K562 (cell line): Measurements from ENCODE around the gene KRTAP4-8. TPM values are rescaled to one million over a fixed set of nuclear protein-coding genes. Genes with fewer than 3 reads are reported as not detected.

ENCODE experiments used
- ATAC-seq: fragments of 200-7000 bp; cut with Tn5 transposase; 3 replicates; pipeline ENCODE4 v1.9.1; 2020; ENCODE audit warnings: moderate library complexity
- Bru-seq: library from RNA; stranded (reverse); fragments of 400-500 nt; gene quantifications from one replicate; lab custom pipeline; 2021; lab: Mats Ljungman, UMichigan
- BruChase-seq, 2 experiments: library from RNA; stranded (reverse); fragments of 400-500 nt; gene quantifications; one replicate each; lab custom pipeline; 2021; lab: Mats Ljungman, UMichigan
- BruUV-seq: library from RNA; stranded (reverse); fragments of 400-500 nt; replicated peaks from 2 replicates; lab custom pipeline; 2021; lab: Mats Ljungman, UMichigan
- CTCF ChIA-PET: fragments of 300-600 bp; formaldehyde crosslinking; extraction: SDS; loops from one replicate; lab custom pipeline; 2021; ENCODE audit warnings: low intra/inter-chr PET ratio; lab: Yijun Ruan, JAX
- POLR2A ChIA-PET: fragments of 300-600, 350-650 bp; sonication (Branson Sonifier 250); formaldehyde crosslinking; extraction: SDS; loops from one replicate; lab custom pipeline; 2021; ENCODE audit warnings: antibody characterized with exemption, inconsistent platforms; lab: Yijun Ruan, JAX
- DNase-seq, 4 experiments: peaks; one replicate each; pipeline versions ENCODE4 v3.0.0 to v3.0.0-alpha.2; 2011 to 2018; ENCODE audit warnings: low spot score in 3 of 4, mixed read lengths in 3 of 4; ENCODE audit errors: extremely low read depth in 1 of 4
- FAIRE-seq: peaks from 2 replicates; lab custom pipeline; 2011; peaks lifted over from hg19 to GRCh38; lab: Jason Lieb, UNC
- H2AFZ ChIP-seq: 2 replicates; pipeline ENCODE4 v1.6.0; 2011; ENCODE audit warnings: low read depth, low read length, control low read depth, inconsistent platforms
- H3K27ac ChIP-seq: fragments of 200-600 bp; 3 replicates; pipeline ENCODE4 v1.8.0; 2011; ENCODE audit warnings: low read depth, mild to moderate bottlenecking, control low read depth, inconsistent platforms, low read length, moderate library complexity, mixed read lengths; ENCODE audit errors: extremely low read depth
- H3K27me3 ChIP-seq, 2 experiments: fragments of 300-600 bp in 1 of 2; 2 replicates in 1 of 2; 3 replicates in 1 of 2; pipeline versions ENCODE4 v1.6.0 to v1.8.0; 2011; ENCODE audit warnings: inconsistent platforms in 2 of 2, low read length in 2 of 2, mild to moderate bottlenecking in 1 of 2, mixed read lengths in 1 of 2, moderate library complexity in 1 of 2; ENCODE audit not compliant: control insufficient read depth in 2 of 2, insufficient read depth in 2 of 2
- H3K36me3 ChIP-seq: fragments of 300-600 bp; 3 replicates; pipeline ENCODE4 v1.8.0; 2011; ENCODE audit warnings: mild to moderate bottlenecking, low read length, inconsistent platforms; ENCODE audit not compliant: control insufficient read depth, insufficient read depth
- H3K4me1 ChIP-seq, 2 experiments: fragments of 200-600 bp in 1 of 2; replicated peaks in 1 of 2; 2 replicates in 1 of 2; 3 replicates in 1 of 2; pipeline versions ENCODE4 v1.5.1 to v1.8.0; 2011; ENCODE audit warnings: inconsistent platforms in 2 of 2, low read length in 2 of 2, mild to moderate bottlenecking in 1 of 2, mixed read lengths in 1 of 2, moderate library complexity in 1 of 2; ENCODE audit not compliant: control insufficient read depth in 2 of 2, insufficient read depth in 2 of 2
- H3K4me2 ChIP-seq: 2 replicates; pipeline ENCODE4 v1.6.1; 2011; ENCODE audit warnings: low read length, control low read depth, inconsistent platforms, mixed read lengths; ENCODE audit not compliant: insufficient read depth
- H3K4me3 ChIP-seq: fragments of 200-600 bp; sonication (generic), shearing (Covaris generic); 2 replicates; pipeline ENCODE4 v1.5.1; 2016; ENCODE audit warnings: control low read depth, inconsistent platforms
- H3K79me2 ChIP-seq: fragments of 200-600 bp; 3 replicates; pipeline ENCODE4 v1.8.0; 2011; ENCODE audit warnings: low read length, inconsistent platforms; ENCODE audit not compliant: control insufficient read depth, insufficient read depth
- H3K9ac ChIP-seq, 2 experiments: 2 replicates each; pipeline versions ENCODE4 v1.6.0 to v1.6.1; 2011; ENCODE audit warnings: low read depth in 2 of 2, low read length in 2 of 2, control low read depth in 1 of 2, inconsistent platforms in 1 of 2, mild to moderate bottlenecking in 1 of 2, mixed read lengths in 1 of 2; ENCODE audit not compliant: insufficient read depth in 1 of 2
- H3K9me1 ChIP-seq: one replicate; pipeline ENCODE4 v1.6.0; 2011; ENCODE audit warnings: inconsistent platforms, mild to moderate bottlenecking, low read length, moderate library complexity; ENCODE audit not compliant: control insufficient read depth, insufficient read depth
- H3K9me3 ChIP-seq: replicated peaks from 2 replicates; pipeline ENCODE4 v1.5.1; 2011; ENCODE audit warnings: low read depth, low read length, inconsistent platforms; ENCODE audit not compliant: control insufficient read depth, insufficient read depth
- H4K20me1 ChIP-seq: replicated peaks from 2 replicates; pipeline ENCODE4 v1.6.1; 2011; ENCODE audit warnings: low read length, inconsistent platforms, mixed read lengths; ENCODE audit not compliant: control insufficient read depth, insufficient read depth
- HDAC2 ChIP-seq: fragments of 450-650 bp; IDR thresholded peaks from 2 replicates; pipeline ENCODE4 v1.6.1; 2016; ENCODE audit warnings: mild to moderate bottlenecking
- HSF4 ChIP-seq: fragments of 250-450 bp; sonication (Bioruptor Pico); IDR thresholded peaks from 2 replicates; pipeline ENCODE4 v2.1.2; 2022; ENCODE audit warnings: mild to moderate bottlenecking, moderate library complexity, borderline replicate concordance
- POLR2H ChIP-seq: IDR thresholded peaks from 2 replicates; pipeline ENCODE4 v1.6.1; 2016; ENCODE audit warnings: missing genetic modification characterization, low read depth, mild to moderate bottlenecking, control low read depth, missing compliant biosample characterization, moderate library complexity
- SMC3 ChIP-seq: conservative IDR thresholded peaks from 2 replicates; pipeline ENCODE4 v1.6.1; 2011; ENCODE audit warnings: low read depth, low read length, improper control_type of control experiment; ENCODE audit not compliant: insufficient read depth
- SRSF1 ChIP-seq: fragments of 200-400 bp; formaldehyde crosslinking; IDR thresholded peaks from 2 replicates; pipeline ENCODE4 v1.6.1; 2017; ENCODE audit warnings: mild to moderate bottlenecking, low read depth, low read length, moderate library complexity
- ZNF175 ChIP-seq: fragments of 200-800 bp; sonication (Bioruptor generic); IDR thresholded peaks from 2 replicates; pipeline ENCODE4 v1.6.1; 2016; ENCODE audit warnings: low read depth, mild to moderate bottlenecking, missing genetic modification characterization, missing compliant biosample characterization
- ZNF311 ChIP-seq: fragments of 250-450 bp; sonication (Bioruptor Pico); IDR thresholded peaks from 2 replicates; pipeline ENCODE4 v1.4.0; 2020; ENCODE audit warnings: mild to moderate bottlenecking, moderate library complexity
- ZNF41 ChIP-seq: fragments of 250-450 bp; sonication (Bioruptor Pico); conservative IDR thresholded peaks from 2 replicates; pipeline ENCODE4 v1.4.0; 2020; ENCODE audit warnings: mild to moderate bottlenecking
- WGBS: fragments of 100-300 bp; shearing (Covaris generic); methylation state at CpG from one replicate; pipeline ENCODE4 v1.1.6; 2016; ENCODE audit warnings: low coverage, mixed read lengths; ENCODE audit not compliant: insufficient coverage; ENCODE audit errors: missing lambda C conversion rate; 5-methylcytosine and 5-hydroxymethylcytosine counted together
- in situ Hi-C: fragments of 300-500 bp; cut with MboI; formaldehyde crosslinking; loops from 4 replicates; pipeline ENCODE4 v1.15.0; 2018; ENCODE audit warnings: inconsistent platforms, mixed read lengths
- intact Hi-C: fragments of 100-400 bp; cut with micrococcal nuclease; formaldehyde crosslinking; loops from 2 replicates; pipeline ENCODE4 v1.14.2; 2022
- long read RNA-seq, 3 experiments: library from polyadenylated mRNA in 2 of 3; library from RNA in 1 of 3; unstranded in 2 of 3; stranded (forward) in 1 of 3; transcript quantifications; one replicate each; pipeline ENCODE4 v2.0.0, GENCODE V29; 2019 to 2022
- polyA minus RNA-seq, 3 experiments: library from RNA; depleted of rRNA, polyadenylated mRNA; stranded (reverse); fragments of >200 nt; gene quantifications; 2 replicates each; pipeline ENCODE4 v1.2.3, GENCODE V29; 2011
- polyA plus RNA-seq, 8 experiments: library from polyadenylated mRNA; depleted of rRNA in 4 of 8; stranded (reverse) in 5 of 8; unstranded in 3 of 8; fragments of >200 nt; fragmentation: Nextera tagmentation in 2 of 8; fragmentation: Illumina TruSeq in 1 of 8; extraction: Ambion mirVana in 2 of 8; extraction: Trizol in 1 of 8; gene quantifications; 2 replicates each; pipeline versions ENCODE4 v1.2.1 to v1.2.3, GENCODE V29; 2011 to 2014; ENCODE audit warnings: inconsistent platforms in 1 of 8, missing spikeins in 1 of 8
- total RNA-seq, 7 experiments: library from RNA; depleted of rRNA in 6 of 7; stranded (reverse); fragments of >200 nt in 6 of 7; fragmentation: Illumina TruSeq in 2 of 7; extraction: Trizol in 2 of 7; gene quantifications; 2 replicates each; pipeline versions ENCODE4 v1.2.1 to v1.2.3, GENCODE V29; 2011 to 2021; ENCODE audit warnings: low replicate concordance in 1 of 7
- TF ChIP-seq, protein P1 (sequence below): sonication (generic); formaldehyde crosslinking; IDR thresholded peaks from 2 replicates; pipeline ENCODE4 v1.8.0; 2022; ENCODE audit warnings: mild to moderate bottlenecking, missing genetic modification reagents, borderline replicate concordance

The KRTAP4-8 gene
- total RNA-seq (2011; cell fraction: chromatin; rRNA removed; ENCODE audit: low replicate concordance) = not detected in 2 replicates
- total RNA-seq (2011; cell fraction: nucleolus; rRNA removed) = not detected in 2 replicates
- total RNA-seq (2011; cell fraction: nucleoplasm; rRNA removed) = not detected in 2 replicates
- total RNA-seq (2014; rRNA removed) = not detected in 2 replicates
- not detected in 2 replicates for total RNA-seq (2014; rRNA removed; fragmentation: Illumina TruSeq; extraction: Trizol)
- total RNA-seq (2015; rRNA removed; fragmentation: Illumina TruSeq; extraction: Trizol) = not detected in 2 replicates
- not detected in 2 replicates for total RNA-seq (2021)
- polyA plus RNA-seq (2011; rRNA removed) = not detected in 2 replicates
- polyA plus RNA-seq (2011; cell fraction: cytosol; rRNA removed) = not detected in 2 replicates
- not detected in 2 replicates for polyA plus RNA-seq (2011; cell fraction: nucleus; rRNA removed)
- polyA plus RNA-seq (2012) = not detected in 2 replicates
- polyA plus RNA-seq (2014; fragmentation: Illumina TruSeq; extraction: Trizol) = not detected in 2 replicates
- polyA plus RNA-seq (2014; fragmentation: Nextera tagmentation; extraction: Ambion mirVana) = not detected
- polyA plus RNA-seq (2014; rRNA removed) = not detected in 2 replicates
- polyA minus RNA-seq (2011; rRNA and poly(A)+ RNA removed) = not detected in 2 replicates
- polyA minus RNA-seq (2011; cell fraction: cytosol; rRNA and poly(A)+ RNA removed) = not detected in 2 replicates
- not detected in 2 replicates for polyA minus RNA-seq (2011; cell fraction: nucleus; rRNA and poly(A)+ RNA removed)
- not detected for Bru-seq, nascent RNA
- not detected for BruChase-seq, experiment 1, labeled RNA remaining after a 2-hour chase
- not detected for BruChase-seq, experiment 2, labeled RNA remaining after a 6-hour chase
- long read RNA-seq, experiment 1 = 0 reads
- long read RNA-seq, experiment 2 = 0 reads
- long read RNA-seq, experiment 3 = 0 reads

DNA sequence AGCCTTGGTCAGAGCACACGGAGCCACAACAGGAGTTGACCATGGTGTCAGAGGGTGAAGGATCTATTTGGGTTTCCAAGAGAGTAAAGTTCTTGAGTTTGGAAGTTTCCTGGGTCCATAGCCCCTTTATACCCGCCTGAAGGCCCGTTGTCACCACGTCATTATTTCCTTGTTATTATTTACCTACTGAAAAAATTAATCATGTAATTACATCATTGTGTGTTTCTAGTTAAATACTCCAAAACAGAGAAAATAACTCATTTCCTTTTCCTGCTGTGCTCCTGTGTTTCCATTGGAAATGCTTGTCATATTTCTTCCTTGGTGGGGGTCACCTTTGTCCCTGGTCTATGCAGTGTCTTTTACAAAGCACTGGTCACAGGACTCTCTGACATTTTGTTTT is at the start of gene KRTAP4-8:
Gene KRTAP4-8, minus strand, starts transcription at position 101 of the 400 bp plus-strand sequence. Its CDS starts 58 bp downstream, at position 43.
- in situ Hi-C loops (no loop called here), intact Hi-C loops (no loop called here)
- Histone ChIP-seq H2AFZ (no peak within 1 kb of the TSS), H3K4me2 (no peak within 1 kb of the TSS), H3K79me2 (no peaks in the 10 kb centered on the region), H3K4me1 (no peaks in the 10 kb centered on the region), H3K9me1 (no peaks in the 10 kb centered on the region), H3K9me3 (no peaks in the 10 kb centered on the region), H3K27me3 (peaks cover 0 to 7% of the 10 kb centered on the region in 2 experiments; a peak in 1 of 5 replicates), H3K27ac (no peak within 1 kb of the TSS), H3K4me3 (no peak within 1 kb of the TSS), H3K36me3 (no peaks in the 10 kb centered on the region), H3K9ac (no peak within 1 kb of the TSS), H4K20me1 (no peaks in the 10 kb centered on the region)
- TF ChIP-seq HSF4 (CRISPR knock-in tag) = no peak
- DNase-seq = no peak
- 2% methylated on average over 4 of the region's 4 CpGs for WGBS
- ChIA-PET POLR2A (no interaction called here), CTCF (no interaction called here)
- no TSS peak for BruUV-seq
- no peak for ATAC-seq
- FAIRE-seq = no peak

DNA sequence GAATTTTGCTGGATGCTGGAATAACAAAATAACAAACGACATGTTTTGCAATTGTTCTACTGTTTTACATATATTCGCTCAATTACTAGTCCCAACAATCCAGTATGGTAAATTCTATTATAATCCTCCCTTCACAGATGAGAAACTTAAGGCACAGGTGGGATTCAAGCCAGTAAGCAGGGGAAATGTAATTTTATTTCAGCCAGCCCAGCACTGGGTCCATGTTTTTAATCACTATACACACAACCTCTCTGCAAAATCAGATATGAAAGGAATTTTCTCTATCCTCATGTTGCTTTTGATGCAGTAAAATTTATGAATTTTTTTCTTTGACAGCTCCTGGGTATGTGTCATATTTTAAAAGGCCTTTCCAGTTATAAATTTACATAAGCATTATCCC is 47.3 kb upstream of the KRTAP4-8 start:
- FAIRE-seq = no peak
- Histone ChIP-seq H3K36me3 (no peaks in the 10 kb centered on the region), H3K4me1 (no peaks in the 10 kb centered on the region), H3K79me2 (no peaks in the 10 kb centered on the region), H3K4me2 (no peak overlapping the region), H3K27ac (no peak overlapping the region), H3K9ac (no peak overlapping the region), H2AFZ (no peak overlapping the region), H3K9me1 (no peaks in the 10 kb centered on the region), H4K20me1 (no peaks in the 10 kb centered on the region), H3K4me3 (no peak overlapping the region), H3K27me3 (no peaks in the 10 kb centered on the region), H3K9me3 (no peaks in the 10 kb centered on the region)
- in situ Hi-C loops = no loop called here
- no TSS peak for BruUV-seq
- WGBS = 0% methylated on average over 2 of the region's 2 CpGs
- CTCF ChIA-PET = no interaction called here
- POLR2A ChIA-PET = no interaction called here
- ATAC-seq = no peak
- no peak for DNase-seq
- intact Hi-C loops = no loop called here
- no peak for TF ChIP-seq ZNF175 (CRISPR knock-in tag)
- no peak for TF ChIP-seq SRSF1
- TF ChIP-seq, protein P1, sequence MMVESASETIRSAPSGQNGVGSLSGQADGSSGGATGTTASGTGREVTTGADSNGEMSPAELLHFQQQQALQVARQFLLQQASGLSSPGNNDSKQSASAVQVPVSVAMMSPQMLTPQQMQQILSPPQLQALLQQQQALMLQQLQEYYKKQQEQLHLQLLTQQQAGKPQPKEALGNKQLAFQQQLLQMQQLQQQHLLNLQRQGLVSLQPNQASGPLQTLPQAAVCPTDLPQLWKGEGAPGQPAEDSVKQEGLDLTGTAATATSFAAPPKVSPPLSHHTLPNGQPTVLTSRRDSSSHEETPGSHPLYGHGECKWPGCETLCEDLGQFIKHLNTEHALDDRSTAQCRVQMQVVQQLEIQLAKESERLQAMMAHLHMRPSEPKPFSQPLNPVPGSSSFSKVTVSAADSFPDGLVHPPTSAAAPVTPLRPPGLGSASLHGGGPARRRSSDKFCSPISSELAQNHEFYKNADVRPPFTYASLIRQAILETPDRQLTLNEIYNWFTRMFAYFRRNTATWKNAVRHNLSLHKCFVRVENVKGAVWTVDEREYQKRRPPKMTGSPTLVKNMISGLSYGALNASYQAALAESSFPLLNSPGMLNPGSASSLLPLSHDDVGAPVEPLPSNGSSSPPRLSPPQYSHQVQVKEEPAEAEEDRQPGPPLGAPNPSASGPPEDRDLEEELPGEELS (CRISPR knock-in tag) = no peak
- TF ChIP-seq ZNF41 (CRISPR knock-in tag) = no peak
- no peak for TF ChIP-seq POLR2H (tag)
- TF ChIP-seq SMC3 = no peak
- TF ChIP-seq ZNF311 = no peak
- TF ChIP-seq HDAC2 = no peak
